Measurements from ENCODE around the gene BMPR1B.
A peak's percentile ranks its signal among the peaks of the same experiment; 100 is the strongest.

The BMPR1B gene

DNA sequence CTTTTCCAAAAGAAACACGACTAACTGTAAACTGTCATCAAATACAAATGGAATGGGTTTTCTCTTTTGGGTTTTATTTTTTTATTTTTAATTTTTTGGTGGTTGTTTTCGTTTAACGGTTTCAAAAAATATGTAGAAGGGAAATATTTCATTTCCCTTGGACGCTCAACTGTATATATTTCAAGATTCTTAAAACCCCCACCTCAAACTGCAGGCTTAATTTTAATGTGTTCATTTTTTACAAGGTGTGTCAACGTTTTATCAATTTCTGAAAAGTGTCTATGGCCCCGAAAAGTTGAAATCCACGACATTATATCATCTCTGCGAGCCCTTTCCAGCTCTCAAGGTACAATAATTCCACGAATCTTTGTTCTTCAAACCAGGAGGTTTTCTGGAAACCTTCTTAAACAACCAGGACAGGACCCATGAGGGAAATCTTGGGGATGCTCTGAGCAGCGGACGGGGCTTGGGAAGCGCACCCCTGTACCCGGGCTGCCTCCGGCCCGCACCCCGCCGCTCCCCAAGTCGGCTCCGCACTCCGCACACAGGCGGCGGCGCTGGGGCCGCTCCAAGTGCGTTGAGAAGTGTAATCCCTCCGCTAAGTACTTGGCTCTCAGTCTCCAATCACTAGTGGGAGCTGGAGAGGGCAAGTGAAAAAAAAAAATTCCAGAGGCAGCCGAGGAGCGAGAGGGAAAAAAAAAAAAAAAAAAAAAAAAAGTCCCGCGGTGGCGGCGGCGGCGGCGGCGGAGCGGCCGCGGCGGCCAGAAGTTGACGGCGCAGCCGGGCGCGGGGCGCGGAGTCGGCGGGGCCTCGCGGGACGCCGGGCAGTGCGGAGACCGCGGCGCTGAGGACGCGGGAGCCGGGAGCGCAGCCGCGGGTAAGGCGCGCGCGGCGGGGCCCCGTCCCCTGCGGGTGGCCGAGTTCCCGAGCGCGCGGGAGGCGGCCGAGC lies at the start of gene BMPR1B:
Gene BMPR1B (plus strand): TSS at position 764 of the 949 bp plus-strand sequence. CDS start 346,470 bp downstream, outside the sequence.
- peak; percentile 9 for DNase-seq

DNA sequence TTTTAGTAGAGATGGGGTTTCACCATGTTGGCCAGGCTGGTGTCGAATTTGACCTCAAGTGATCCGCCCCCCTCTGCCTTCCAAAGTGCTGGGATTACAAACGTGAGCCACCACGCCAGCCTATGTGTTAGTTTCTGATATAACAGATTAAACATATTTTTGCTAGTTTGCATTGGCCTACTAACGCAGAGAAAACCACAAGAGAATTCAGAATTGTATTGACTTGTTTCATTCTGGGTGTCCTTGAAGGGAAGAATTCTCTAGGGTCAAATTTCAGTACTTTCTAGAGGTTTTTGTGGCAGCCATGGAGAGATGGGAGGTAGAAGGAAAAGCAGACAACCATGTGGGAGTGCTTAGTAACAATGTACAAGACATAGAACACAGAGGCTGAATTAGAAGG lies 46.1 kb upstream of the BMPR1B start:
- DNase-seq, result no peak

DNA sequence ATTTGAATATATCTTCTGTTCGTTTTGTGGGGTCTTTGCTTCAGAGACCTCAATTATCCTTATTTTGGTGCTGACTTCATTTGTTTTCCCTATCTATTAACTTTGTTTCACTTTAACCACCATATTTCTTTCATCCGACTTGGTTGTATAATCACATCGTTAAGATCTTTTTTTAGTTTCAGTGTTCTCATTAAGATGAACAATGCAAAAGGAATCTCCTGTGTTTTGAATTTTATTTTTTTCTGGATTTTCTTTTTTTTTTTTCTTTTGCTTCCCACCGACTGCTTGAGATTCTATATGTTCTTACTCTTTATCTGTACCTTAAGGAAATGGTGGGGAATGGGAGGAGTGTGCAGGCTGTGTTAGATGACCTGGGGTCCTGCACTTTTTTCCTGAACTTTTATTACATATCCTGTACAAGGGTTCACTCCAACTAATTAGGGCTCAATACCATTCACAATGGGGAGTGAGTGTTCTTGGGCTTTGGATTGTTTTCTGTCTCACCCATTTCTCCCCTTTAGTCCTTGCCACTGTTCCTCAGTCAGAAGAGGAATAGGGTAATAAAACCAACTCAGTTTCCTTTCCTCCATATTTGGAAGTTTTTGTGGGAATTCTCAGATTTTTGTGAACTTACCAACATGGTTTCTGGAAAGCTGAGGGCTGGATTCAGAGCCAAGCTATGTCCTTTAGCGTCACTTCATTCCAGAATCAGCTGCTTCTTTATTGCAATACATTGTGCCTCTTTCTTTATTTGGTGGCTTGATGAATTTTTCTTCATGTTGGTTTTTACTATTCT lies 43.2 kb upstream of the BMPR1B start:
- DNase-seq, result no peak

DNA sequence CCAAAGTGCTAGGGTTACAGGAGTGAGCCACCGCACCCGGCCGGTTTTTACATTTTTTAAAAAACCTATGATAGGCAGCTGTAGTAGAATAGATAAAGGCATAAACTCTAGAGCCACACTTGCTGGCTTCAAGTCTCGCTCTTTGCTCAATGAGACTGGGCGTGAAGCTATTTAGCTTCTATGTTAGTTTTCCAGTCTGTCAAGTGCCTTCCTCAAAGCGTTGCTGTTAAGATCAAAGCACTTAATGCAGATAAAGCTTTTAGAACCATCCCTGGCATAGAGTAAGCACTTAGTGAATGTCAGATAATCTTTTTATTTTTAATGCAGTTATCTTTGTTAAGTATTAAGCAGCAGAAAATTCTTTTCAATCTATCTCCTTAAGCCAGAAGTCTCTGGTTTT lies 42.0 kb upstream of the BMPR1B start:
- no peak for DNase-seq

DNA sequence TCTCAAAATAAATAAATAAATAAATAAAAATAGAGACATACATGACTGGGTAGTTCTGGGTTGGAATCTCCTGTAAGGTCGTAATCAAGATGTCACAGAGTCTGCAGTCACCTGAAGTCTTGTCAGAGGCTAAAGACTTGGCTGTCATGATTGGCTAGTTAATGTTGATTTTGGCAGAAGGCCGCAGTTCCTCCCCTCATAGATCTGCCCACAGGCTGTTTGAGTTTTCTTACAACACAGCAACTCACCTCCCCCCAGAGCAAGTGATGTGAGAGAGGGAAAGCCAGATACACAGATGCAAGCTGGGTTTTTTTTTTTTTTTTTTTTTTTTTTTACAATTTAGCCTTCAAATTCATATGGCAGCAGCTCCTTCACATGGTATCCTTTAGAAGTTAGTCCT lies 36.4 kb upstream of the BMPR1B start:
- DNase-seq, result no peak

DNA sequence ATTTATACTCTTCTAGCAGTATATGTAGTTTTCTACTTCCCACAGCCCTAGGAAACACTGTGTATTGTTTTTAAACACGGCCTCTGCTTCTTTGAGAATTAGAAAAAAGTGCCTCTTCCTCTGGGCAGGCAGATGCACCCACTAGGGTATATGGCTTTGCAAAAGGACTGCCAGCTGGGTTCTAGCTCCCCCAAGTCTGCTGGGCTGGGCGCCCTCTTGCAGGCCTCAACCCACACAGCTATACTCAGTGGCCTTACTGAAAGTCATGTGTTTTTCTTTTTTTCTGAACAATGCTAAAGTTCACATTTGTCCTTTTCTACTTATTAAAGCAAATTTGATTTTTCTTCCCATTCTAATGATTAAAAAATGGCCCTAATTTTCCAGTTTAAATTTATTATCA lies 35.5 kb upstream of the BMPR1B start:
- DNase-seq, result no peak

DNA sequence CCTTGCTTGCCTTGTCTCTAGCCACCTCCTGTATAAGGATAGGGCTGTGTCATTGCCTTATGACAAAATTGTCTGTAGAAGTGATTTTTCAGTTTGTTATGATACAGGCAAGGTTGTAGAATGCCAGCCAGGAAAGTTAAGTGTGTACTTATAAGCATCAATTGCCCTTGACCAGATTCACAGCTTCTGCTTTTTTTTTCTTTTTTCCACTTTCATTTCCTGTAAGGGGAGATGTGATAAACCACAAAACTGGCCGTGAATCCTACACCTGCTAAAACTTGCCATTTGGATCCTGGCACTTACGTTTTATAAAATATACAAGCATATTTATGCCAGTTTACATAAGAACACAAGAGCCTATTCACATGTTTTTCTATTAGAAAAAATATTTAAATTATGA lies 35.0 kb upstream of the BMPR1B start:
- DNase-seq, result no peak

DNA sequence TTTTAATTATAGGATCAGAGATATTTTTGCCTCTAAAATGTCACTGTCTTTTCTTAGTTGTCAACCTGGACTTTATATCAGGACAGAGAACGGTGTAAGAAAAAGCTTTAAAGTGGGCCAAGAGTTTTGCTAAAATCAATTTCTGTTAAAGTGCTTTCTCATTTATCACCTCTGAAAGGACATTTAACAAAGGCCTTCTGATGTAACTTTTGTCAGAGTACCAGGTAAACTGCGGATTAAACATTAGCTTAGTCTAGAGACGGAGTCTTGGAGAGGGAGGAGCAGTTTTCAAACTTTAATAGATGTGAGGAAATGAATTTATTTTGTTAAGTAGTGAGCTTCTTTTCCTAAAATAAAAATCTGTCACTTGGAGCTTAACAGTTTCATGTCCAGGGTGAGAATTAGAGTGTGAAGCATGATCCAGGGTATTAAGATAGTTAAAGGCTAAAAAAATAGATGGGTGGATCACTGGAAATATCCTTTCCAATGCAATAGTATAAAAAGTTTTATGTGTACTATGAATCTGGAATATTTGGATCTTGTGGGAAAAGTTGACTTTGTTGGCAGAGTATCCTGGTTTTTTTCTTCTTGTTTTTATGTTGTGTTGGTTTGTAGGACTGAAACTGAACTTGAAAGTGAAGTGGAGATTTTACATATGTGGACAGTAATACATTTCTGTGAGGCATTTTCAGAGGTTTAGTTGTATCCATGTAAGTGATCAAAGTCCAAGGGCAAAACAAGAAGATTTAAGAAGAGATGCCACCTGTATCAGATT lies 33.6 kb upstream of the BMPR1B start:
- no peak for DNase-seq

DNA sequence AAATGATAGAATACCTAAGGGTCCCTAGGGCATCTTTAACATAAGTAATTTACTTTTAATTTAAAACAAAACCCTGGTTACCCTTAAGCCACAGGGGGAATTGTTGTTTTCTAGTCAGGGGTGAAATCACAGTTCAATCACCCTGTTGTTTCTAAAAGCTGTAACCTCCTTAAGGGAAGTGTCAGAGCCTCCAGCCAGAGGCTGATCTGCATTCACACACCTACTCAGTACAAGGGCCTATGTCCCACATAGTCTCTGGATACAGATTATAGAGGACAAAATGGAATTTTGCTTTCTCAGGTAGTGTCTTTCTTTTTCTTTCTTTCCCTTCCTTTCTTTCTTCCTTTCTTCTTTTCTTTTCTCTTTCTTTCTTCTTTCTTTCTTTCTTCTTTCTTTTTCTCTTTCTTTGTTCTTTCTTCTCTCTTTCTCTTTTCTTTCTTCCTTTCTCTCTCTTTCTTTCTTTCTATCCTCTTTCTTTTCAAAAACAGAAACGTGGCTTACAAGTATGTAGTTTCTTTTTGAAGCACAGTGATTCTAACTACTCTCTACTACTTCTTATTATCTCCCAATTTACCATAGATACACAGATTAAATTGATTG lies 31.1 kb upstream of the BMPR1B start:
- no peak for DNase-seq

DNA sequence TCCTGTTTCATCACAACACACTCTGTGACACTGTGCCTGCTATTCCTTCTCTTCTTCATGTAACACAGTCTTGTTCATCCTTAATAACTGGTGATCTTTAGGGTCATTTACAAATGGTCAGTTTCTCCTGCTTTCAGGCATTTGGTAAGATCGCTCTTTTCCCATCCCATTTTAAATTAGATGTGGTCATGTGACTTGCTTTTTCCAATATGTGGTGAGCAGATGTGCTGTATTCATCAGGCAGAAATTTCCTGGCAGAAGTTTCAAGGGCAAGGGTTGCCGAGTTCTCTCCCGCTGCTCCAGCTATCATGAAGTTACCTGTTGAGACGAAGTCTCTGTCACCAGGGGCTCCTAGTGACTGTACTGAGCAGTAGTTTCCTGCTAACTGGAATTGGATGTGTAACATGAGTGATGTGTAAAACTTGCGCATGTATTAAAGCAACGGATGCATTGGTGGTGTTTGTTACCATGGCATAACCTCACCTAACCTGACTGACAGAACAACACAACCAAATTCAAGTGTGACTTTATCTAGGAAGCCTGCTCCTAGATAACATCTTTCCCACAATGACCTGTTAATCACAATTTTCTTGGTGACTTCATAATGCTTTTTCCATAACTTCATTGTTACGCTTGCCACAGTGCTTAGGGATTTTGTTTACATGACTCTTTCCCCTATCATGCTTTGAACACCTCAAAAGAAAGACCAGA lies 29.5 kb upstream of the BMPR1B start:
- no peak for DNase-seq

DNA sequence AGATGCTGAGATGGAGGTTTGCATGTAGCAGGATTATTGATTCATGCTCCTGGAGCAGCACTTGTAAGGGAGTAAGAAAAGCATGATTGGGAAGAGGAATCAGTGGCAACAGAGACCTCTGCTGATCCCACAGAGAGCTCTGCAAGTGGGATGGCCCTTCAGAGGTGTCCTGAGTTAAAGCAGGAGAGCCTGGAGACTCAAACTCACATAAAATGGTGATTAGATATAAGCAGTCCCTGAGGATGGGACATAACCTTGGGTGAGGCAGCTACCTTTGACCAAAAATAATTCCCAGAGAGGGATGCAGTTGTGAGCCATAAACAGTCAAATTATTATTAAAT lies 25.4 kb upstream of the BMPR1B start:
- DNase-seq, result no peak

DNA sequence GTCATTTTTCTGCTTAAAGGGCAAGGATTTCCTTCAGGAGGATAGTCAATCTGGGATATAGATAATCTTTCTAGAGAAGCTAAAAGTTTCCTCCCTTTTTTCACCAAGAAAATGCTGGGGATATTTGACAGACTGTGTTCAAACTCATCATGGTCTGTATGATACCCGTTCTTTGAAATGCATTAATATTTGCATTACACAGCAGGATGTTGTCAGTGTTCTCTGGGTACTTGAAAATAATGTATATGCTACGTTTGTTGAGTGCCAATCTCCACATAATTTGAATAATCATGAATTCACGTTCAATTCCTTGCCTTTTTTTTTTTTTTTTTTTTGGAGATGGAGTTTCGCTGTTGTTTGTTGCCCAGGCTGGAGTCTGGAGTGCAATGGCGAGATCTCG lies 18.0 kb upstream of the BMPR1B start:
- DNase-seq, result no peak

DNA sequence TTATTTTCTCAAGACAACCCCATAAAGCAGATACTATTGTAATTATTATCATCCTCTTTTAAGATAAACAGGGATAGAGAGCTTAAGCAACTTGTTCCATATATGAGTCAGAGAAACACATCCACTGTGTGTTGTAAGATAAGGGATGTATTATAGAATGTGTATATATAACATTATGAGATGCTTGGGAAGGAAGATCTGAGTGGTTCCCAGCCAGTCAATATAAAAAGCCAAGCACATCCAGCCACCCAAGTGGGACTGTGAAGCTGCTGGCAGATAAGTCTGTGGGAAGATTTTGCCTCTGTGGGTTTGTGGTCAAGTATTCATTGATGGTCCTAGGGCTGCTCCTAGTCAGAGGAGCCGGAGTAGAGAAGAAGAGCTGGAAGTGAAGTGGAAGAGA lies 16.5 kb upstream of the BMPR1B start:
- DNase-seq, result no peak

DNA sequence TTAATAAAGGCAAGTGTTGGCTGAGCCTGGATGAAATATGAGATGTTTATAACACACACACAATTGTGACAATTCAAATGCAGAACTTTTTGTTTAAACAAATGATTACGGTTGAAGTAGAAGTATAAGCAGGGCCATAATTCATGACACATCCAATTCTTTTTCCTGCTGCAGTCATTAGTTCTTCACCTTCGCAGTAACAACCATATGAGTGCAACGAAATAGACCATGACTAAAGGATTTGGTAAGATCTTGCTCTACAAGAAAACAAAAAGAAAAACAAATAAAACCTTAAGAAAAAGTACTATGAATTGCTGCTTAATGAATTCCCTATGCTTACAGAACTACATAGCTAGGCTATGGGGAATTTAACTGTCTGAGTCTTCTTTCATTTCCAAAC lies 13.9 kb upstream of the BMPR1B start:
- no peak for DNase-seq

DNA sequence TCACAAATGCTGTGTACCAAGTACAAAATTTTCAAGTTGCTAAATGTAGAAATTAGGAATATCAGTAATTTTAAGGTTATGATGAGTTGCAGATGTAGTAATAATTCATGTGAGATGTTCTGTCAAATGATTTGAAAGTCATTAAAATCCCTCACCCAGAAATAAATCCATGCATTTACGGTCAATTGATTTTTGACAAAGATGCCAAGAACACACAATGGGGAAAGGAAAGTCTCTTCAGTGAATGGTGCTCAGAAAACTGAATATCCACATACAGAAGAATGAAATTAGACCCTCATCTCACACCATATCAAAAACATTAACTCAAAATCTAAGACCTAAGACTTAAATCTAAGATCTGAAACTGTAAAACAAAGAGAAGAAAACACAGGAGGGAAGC lies 12.9 kb upstream of the BMPR1B start:
- no peak for DNase-seq

DNA sequence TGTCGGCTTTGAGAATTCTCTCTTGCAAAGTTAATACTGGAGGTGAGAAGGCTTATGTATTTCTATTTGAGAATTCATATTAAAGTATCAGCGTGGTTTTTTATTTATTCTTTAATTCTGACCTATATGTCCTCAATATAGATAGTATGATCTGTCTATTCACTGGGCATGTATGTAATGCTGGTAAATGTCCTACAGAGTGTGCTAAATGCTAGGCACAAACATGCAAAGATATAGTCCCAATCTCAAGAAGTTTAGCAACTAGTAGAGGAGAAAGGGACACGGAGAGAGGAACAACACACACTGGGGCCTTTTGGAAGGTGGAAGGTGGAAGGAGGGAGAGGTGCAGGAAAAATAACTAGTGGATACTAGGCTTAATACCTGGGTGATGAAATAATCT lies 11.0 kb upstream of the BMPR1B start:
- DNase-seq, result no peak

DNA sequence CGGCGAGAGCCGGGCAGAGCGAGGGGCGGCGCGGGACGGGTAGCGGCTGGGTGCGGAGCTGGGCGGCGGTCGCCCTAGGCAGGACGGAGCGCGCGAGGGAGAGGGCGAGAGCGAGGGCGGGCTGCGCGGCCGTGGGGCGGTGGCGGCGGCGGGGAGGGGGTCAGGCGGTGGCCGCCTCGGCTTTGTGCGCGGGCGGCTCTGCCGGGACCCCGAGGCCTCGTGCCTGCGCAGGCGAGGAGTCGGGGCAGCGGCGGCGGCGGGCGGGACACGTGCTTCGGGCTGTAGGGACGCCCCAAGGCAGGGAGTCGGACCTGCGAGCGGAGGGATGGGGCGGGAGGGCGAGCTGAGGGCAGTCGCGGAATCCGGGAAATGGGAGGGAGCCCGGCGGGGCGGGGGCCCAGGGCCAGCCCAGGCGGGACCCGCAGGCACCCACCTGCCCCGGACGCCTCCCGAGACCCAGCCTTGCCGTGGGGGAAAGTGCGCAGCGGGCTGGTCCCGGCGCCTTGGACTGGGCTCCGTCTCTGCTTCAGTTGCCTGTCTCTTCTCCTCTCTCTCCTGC lies 465 bp downstream of the BMPR1B start:
- no peak for DNase-seq

DNA sequence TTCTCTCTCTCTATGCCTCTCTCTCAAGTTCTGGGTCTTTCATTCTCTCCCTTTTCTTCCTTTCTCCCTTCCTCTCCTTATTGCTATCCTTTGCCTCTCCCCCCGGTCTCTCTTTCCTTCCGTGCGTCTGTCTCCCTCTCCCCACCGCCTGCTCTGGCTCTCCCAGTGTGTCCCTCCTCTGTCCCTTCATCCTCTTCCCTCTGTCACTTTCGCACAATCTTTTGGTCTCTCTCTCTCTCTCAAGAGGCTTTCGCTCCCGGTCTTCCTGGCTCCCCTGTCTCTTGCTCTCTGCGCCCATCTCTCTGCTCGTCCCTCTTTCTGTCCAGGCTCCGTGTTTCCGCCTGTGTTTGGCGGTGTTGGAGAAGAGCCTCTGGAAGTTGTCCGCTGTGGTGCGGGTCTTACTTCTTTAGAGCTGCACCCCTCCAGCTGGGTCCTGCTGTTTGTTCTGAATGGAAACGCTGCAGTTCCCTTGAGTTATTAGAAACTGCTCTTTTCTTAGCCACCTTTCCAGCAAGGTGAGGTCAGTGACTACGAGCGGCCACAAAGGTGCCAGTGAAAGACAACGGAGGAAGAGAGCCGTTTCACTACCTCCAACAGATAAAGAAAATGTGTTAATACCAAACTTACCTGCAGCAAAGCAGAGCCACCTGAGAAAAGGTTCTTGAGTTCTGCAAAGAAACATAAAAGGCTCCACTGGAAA lies 1.1 kb downstream of the BMPR1B start:
- no peak for DNase-seq

DNA sequence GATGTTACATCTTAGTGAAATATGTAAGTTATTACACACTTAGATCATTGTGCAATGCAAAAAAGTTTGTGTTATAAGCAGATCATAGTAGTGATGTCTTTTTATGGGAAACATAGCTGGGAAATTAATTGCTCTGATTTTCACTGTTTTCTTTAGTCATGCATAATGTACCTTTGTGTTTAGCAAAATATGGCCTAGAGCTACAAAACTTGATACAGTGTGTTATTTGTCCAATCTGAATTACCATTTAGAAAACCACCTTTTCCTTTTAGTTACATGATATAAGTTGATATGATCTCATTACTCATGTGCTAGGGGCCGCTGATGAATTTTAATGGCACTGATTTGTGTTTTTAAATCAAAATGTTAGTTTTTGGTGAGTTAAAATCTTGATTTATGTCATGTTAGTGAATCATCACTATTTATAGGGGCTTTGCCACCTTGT lies 2.0 kb downstream of the BMPR1B start:
- DNase-seq, result no peak

DNA sequence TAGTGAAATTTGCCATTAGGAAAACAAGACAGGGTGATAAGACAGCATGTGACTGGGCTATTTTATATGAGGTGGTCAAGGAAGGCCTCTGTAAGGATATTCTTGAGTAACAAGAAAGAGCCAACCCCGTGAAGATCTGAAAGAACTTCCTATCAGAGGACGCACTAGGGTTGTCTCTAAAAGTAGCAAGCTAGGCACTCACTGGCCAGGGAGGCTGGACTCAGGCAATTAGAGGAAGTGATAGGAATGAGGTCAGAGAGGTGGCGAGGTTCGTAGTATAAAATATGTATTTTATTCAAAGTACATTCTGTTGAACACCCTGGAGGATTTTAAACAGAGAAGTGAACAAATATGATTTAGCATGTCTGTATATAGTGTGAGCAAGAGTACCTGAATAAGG lies 4.6 kb downstream of the BMPR1B start:
- DNase-seq, result no peak

DNA sequence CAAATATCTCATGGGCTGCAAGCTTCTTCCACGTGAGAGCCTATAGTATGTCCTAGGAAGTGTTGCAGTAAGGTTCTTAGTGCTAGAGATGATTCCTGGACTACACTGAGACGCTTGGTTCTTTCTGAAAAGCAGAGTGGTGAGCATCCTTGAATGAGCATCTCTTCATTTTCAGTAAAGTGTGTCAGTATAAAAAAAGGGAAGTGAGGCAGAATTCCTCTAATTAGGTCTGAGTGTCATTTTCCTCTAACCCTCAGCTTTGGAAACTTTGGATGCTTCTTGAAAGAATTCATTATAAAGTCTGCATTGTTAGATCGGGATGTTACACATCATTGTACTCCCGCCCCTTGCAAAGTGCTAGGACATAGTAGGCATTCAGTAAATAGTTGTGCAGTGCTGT lies 5.2 kb downstream of the BMPR1B start:
- DNase-seq, result no peak

All from suppressor macrophage treated with lipopolysaccharide for 4 hours (primary cell).